H1 (cell line): Measurements from ENCODE around the gene SMTNL1. TPM values are rescaled to one million over a fixed set of nuclear protein-coding genes. Genes with fewer than 3 reads are reported as not detected.

Experiments
- CTCF ChIA-PET: fragments of 300-600 bp; sonication (Branson Sonifier 250); formaldehyde crosslinking; loops from one replicate; lab custom pipeline; 2021; ENCODE audit not compliant: partially characterized antibody; lab: Charles Lee
- POLR2A ChIA-PET: fragments of 300-600 bp; sonication (Branson Sonifier 250); formaldehyde crosslinking; loops from one replicate; lab custom pipeline; 2021; ENCODE audit warnings: inconsistent platforms; ENCODE audit not compliant: partially characterized antibody; lab: Charles Lee
- DNase-seq, 2 experiments: peaks; one replicate each; pipeline versions ENCODE4 v3.0.0 to v3.0.0-alpha.2; 2010 to 2022; ENCODE audit warnings: low spot score in 2 of 2, low read depth in 1 of 2, mixed read lengths in 1 of 2
- FAIRE-seq: peaks from 2 replicates; lab custom pipeline; 2011; peaks lifted over from hg19 to GRCh38; lab: Jason Lieb, UNC
- H2AFZ ChIP-seq: 2 replicates; pipeline ENCODE4 v1.8.1; 2012; ENCODE audit warnings: low read length, inconsistent platforms
- H2AK5ac ChIP-seq: 2 replicates; pipeline ENCODE4 v1.6.1; 2013; ENCODE audit warnings: low read depth, low read length
- H2BK120ac ChIP-seq: replicated peaks from 2 replicates; pipeline ENCODE3; 2013; ENCODE audit warnings: low read depth, low read length, inconsistent platforms
- H2BK12ac ChIP-seq: 2 replicates; pipeline ENCODE4 v1.6.1; 2013; ENCODE audit warnings: low read depth, low read length
- H2BK15ac ChIP-seq: 2 replicates; pipeline ENCODE4 v1.6.1; 2013; ENCODE audit warnings: low read length
- H2BK20ac ChIP-seq: 2 replicates; pipeline ENCODE4 v1.6.1; 2013; ENCODE audit warnings: low read length
- H2BK5ac ChIP-seq: 2 replicates; pipeline ENCODE4 v1.6.1; 2013; ENCODE audit warnings: low read depth, low read length
- H3K14ac ChIP-seq: 2 replicates; pipeline ENCODE4 v1.6.1; 2013; ENCODE audit warnings: inconsistent platforms; ENCODE audit not compliant: insufficient read length
- H3K18ac ChIP-seq: 2 replicates; pipeline ENCODE4 v1.6.1; 2013; ENCODE audit warnings: low read length; ENCODE audit errors: extremely low read depth
- H3K23ac ChIP-seq: 2 replicates; pipeline ENCODE4 v1.6.1; 2013; ENCODE audit warnings: inconsistent platforms; ENCODE audit not compliant: insufficient read length
- H3K23me2 ChIP-seq: 2 replicates; pipeline ENCODE4 v1.6.1; 2013; ENCODE audit warnings: low read depth, low read length
- H3K27ac ChIP-seq: 2 replicates; pipeline ENCODE4 v1.6.1; 2011; ENCODE audit warnings: low read depth, low read length, inconsistent platforms
- H3K27me3 ChIP-seq, 4 experiments: replicated peaks in 1 of 4; 1 replicate in 1 of 4; 2 replicates in 3 of 4; pipeline versions ENCODE4 v1.6.1 to v1.8.1; 2011 to 2013; ENCODE audit warnings: low read length in 3 of 4, mild to moderate bottlenecking in 3 of 4, inconsistent platforms in 2 of 4, mixed read lengths in 2 of 4, moderate library complexity in 1 of 4; ENCODE audit not compliant: control insufficient read depth in 3 of 4, insufficient read depth in 3 of 4; ENCODE audit errors: extremely low read depth in 1 of 4
- H3K36me3 ChIP-seq, 4 experiments: 2 replicates each; pipeline versions ENCODE4 v1.6.1 to v1.8.1; 2011 to 2013; ENCODE audit warnings: mild to moderate bottlenecking in 4 of 4, low read length in 3 of 4, moderate library complexity in 2 of 4, control low read depth in 1 of 4, inconsistent platforms in 1 of 4; ENCODE audit not compliant: insufficient read depth in 4 of 4, control insufficient read depth in 2 of 4
- H3K4ac ChIP-seq: replicated peaks from 2 replicates; pipeline ENCODE3; 2013; ENCODE audit warnings: low read length, low read depth, mixed read lengths, inconsistent platforms; ENCODE audit not compliant: insufficient read length
- H3K4me1 ChIP-seq, 4 experiments: replicated peaks in 1 of 4; 1 replicate in 1 of 4; 2 replicates in 3 of 4; pipeline versions ENCODE4 v1.6.1 to v1.8.1; 2011 to 2013; ENCODE audit warnings: low read length in 3 of 4, inconsistent platforms in 2 of 4, mixed read lengths in 1 of 4; ENCODE audit not compliant: insufficient read depth in 4 of 4, control insufficient read depth in 3 of 4
- H3K4me2 ChIP-seq, 2 experiments: 2 replicates each; pipeline versions ENCODE4 v1.6.1 to v1.8.1; 2011 to 2013; ENCODE audit warnings: low read depth in 2 of 2, low read length in 2 of 2, control low read depth in 1 of 2, inconsistent platforms in 1 of 2, mild to moderate bottlenecking in 1 of 2; ENCODE audit not compliant: insufficient read depth in 1 of 2
- H3K4me3 ChIP-seq, 4 experiments: fragments of 200-600, 300-600 bp in 1 of 4; sonication (generic), shearing (Covaris generic), sonication (Bioruptor Twin) in 1 of 4; 2 replicates each; pipeline versions ENCODE4 v1.5.1 to v1.8.1; 2011 to 2016; ENCODE audit warnings: low read length in 4 of 4, low read depth in 3 of 4, control low read depth in 2 of 4, inconsistent platforms in 2 of 4, mild to moderate bottlenecking in 2 of 4, mixed read lengths in 1 of 4, moderate library complexity in 1 of 4; ENCODE audit not compliant: insufficient read depth in 2 of 4; ENCODE audit errors: extremely low read depth in 1 of 4
- H3K56ac ChIP-seq: replicated peaks from 2 replicates; pipeline ENCODE3; 2013; ENCODE audit warnings: low read depth, mild to moderate bottlenecking, mixed read lengths, low read length, inconsistent platforms; ENCODE audit not compliant: insufficient read length
- H3K79me1 ChIP-seq: 2 replicates; pipeline ENCODE4 v1.6.1; 2013; ENCODE audit warnings: low read depth, low read length, control low read depth
- H3K79me2 ChIP-seq, 2 experiments: 2 replicates each; pipeline versions ENCODE4 v1.6.1 to v1.8.1; 2012 to 2013; ENCODE audit warnings: low read length in 2 of 2, mild to moderate bottlenecking in 2 of 2, inconsistent platforms in 1 of 2; ENCODE audit not compliant: insufficient read depth in 2 of 2, control insufficient read depth in 1 of 2
- H3K9ac ChIP-seq, 4 experiments: replicated peaks in 1 of 4; 1 replicate in 1 of 4; 2 replicates in 3 of 4; pipeline versions ENCODE4 v1.6.1 to v1.8.1; 2011 to 2013; ENCODE audit warnings: low read depth in 3 of 4, low read length in 3 of 4, control low read depth in 2 of 4, mild to moderate bottlenecking in 2 of 4, moderate library complexity in 2 of 4, inconsistent platforms in 1 of 4; ENCODE audit errors: extremely low read depth in 1 of 4
- H3K9me3 ChIP-seq, 2 experiments: 2 replicates each; pipeline versions ENCODE4 v1.6.1 to v1.8.1; 2012 to 2013; ENCODE audit warnings: mild to moderate bottlenecking in 2 of 2, moderate library complexity in 2 of 2, control low read depth in 1 of 2, inconsistent platforms in 1 of 2, low read depth in 1 of 2, low read length in 1 of 2, mixed read lengths in 1 of 2; ENCODE audit not compliant: insufficient read depth in 2 of 2
- H4K20me1 ChIP-seq, 2 experiments: replicated peaks in 1 of 2; 2 replicates each; pipeline versions ENCODE3 to v1.8.1; 2011 to 2013; ENCODE audit warnings: inconsistent platforms in 2 of 2, low read length in 2 of 2, mild to moderate bottlenecking in 1 of 2; ENCODE audit not compliant: insufficient read depth in 2 of 2, control insufficient read depth in 1 of 2
- H4K5ac ChIP-seq: 2 replicates; pipeline ENCODE4 v1.6.1; 2013; ENCODE audit warnings: low read length, low read depth, mixed read lengths, inconsistent platforms; ENCODE audit not compliant: insufficient read length
- H4K8ac ChIP-seq: 2 replicates; pipeline ENCODE4 v1.8.0; 2013; ENCODE audit warnings: mild to moderate bottlenecking, moderate library complexity, low read length, inconsistent platforms; ENCODE audit not compliant: insufficient read depth; ENCODE audit errors: extremely low read depth
- H4K91ac ChIP-seq: replicated peaks from 2 replicates; pipeline ENCODE3; 2013; ENCODE audit warnings: low read length, mixed read lengths, inconsistent platforms; ENCODE audit not compliant: insufficient read length
- CHD2 ChIP-seq: IDR thresholded peaks from 2 replicates; pipeline ENCODE4 v1.6.1; 2012; ENCODE audit warnings: low read length, improper control_type of control experiment
- HDAC6 ChIP-seq: IDR thresholded peaks from one replicate; pipeline ENCODE4 v1.7.1; 2012; ENCODE audit warnings: low read depth, mild to moderate bottlenecking, inconsistent platforms, low read length, moderate library complexity
- PHF8 ChIP-seq: fragments of 200-600 bp; sonication (generic); conservative IDR thresholded peaks from 2 replicates; pipeline ENCODE4 v1.7.1; 2012; ENCODE audit warnings: low read depth, mild to moderate bottlenecking, inconsistent platforms, low read length, moderate library complexity
- RNF2 ChIP-seq: fragments of 200-900, 300-1000 bp; sonication (generic); IDR thresholded peaks from 2 replicates; pipeline ENCODE4 v1.7.1; 2016; ENCODE audit warnings: borderline replicate concordance, low read depth, mild to moderate bottlenecking, antibody characterized with exemption, low read length; ENCODE audit not compliant: poor library complexity, severe bottlenecking; ENCODE audit errors: missing control alignments
- SP1 ChIP-seq: IDR thresholded peaks from 2 replicates; pipeline ENCODE4 v1.6.1; 2011; ENCODE audit warnings: low read depth, low read length
- ZNF274 ChIP-seq: IDR thresholded peaks from 2 replicates; pipeline ENCODE4 v1.7.0; 2012; ENCODE audit warnings: low read length, borderline replicate concordance; ENCODE audit errors: extremely low read depth
- WGBS, 2 experiments: shearing (Covaris generic) in 1 of 2; methylation state at CpG; one replicate each; pipeline versions ENCODE4 v1.1.6 to v1.1.7; 2013 to 2015; ENCODE audit warnings: low lambda C conversion rate in 2 of 2, mixed read lengths in 2 of 2, inconsistent platforms in 1 of 2, low coverage in 1 of 2, missing lambda C conversion rate in 1 of 2; ENCODE audit not compliant: insufficient replicate concordance in 2 of 2, insufficient coverage in 1 of 2, insufficient read length in 1 of 2; ENCODE audit errors: extremely low coverage in 1 of 2, missing lambda C conversion rate in 1 of 2; 5-methylcytosine and 5-hydroxymethylcytosine counted together
- polyA plus RNA-seq, 7 experiments: library from polyadenylated mRNA; depleted of rRNA in 3 of 7; stranded (reverse) in 5 of 7; unstranded in 2 of 7; fragments of >200 nt in 5 of 7; fragments of 200-250 nt in 2 of 7; gene quantifications; 1 replicate in 5 of 7; 2 replicates in 1 of 7; 4 replicates in 1 of 7; pipeline versions ENCODE4 v1.2.1 to v1.2.3, GENCODE V29; 2011 to 2013; ENCODE audit warnings: missing spikeins in 2 of 7, mixed read lengths in 2 of 7
- total RNA-seq: library from RNA; stranded (reverse); fragmentation: NEBNext Ultra II Directional; extraction: Animal tissue kit (Norgen Biotek cat#: 25700); gene quantifications from 2 replicates; pipeline ENCODE4 v1.2.1, GENCODE V29; 2021
- TF ChIP-seq, protein P1 (sequence below): IDR thresholded peaks from 2 replicates; pipeline ENCODE4 v1.6.1; 2012; ENCODE audit warnings: low read length, inconsistent platforms
- TF ChIP-seq, protein P2 (sequence below), 3 experiments: IDR thresholded peaks; 1 replicate in 2 of 3; 2 replicates in 1 of 3; pipeline versions ENCODE4 v1.5.1 to v1.6.1; 2011; ENCODE audit warnings: low read length in 3 of 3, mild to moderate bottlenecking in 3 of 3, inconsistent platforms in 2 of 3, low read depth in 1 of 3, moderate library complexity in 1 of 3; ENCODE audit not compliant: insufficient read depth in 1 of 3; ENCODE audit errors: control extremely low read depth in 1 of 3

The SMTNL1 gene
- total and polyA plus RNA-seq, 2 of the 8 experiments (the other 6 are each of a cell fraction or from before 2014, with no cell fraction given): 0.18 TPM; not detected in 1

DNA sequence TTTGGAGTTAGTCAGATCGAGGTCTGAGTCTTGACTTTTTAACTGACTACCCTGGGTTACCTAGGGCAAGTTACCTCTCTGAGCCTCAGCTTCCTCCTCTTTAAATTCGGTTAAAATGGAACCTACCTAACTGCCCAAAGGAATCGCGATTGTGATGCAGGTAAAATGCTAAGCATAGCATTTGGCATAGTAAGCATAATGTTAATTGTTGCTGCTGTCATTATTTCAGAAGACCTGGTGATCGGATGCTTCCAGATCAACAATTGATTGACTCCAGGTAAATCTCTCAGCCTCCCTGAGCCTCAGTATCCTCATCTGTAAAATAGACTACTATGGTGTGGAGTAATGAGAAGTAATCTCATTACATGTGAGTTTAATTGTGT lies 21.3 kb upstream of the SMTNL1 start:
- Histone ChIP-seq H2BK5ac (no peak overlapping the region; the same call in 1 of the 2 replicates), H3K79me1 (0 out of 2 replicates have a peak, but pooled peaks cover 2% of the 10 kb centered on the region), H3K4me2 (peak overlapping the region; percentile 56 to 95), H3K9ac (peak overlapping the region in 1 of 4 experiments; percentile 0; a peak in 1 of 7 replicates), H2BK15ac (no peak overlapping the region), H3K23ac (no peak overlapping the region), H3K79me2 (peaks cover 0 to 17% of the 10 kb centered on the region in 2 experiments; a peak in 3 of 4 replicates), H3K9me3 (no peaks in the 10 kb centered on the region), H2BK20ac (no peak overlapping the region), H3K18ac (peak overlapping the region; percentile 68; the same call in 1 of the 2 replicates), H4K91ac (peak overlapping the region; percentile 60), H2BK12ac (no peak overlapping the region; the same call in 1 of the 2 replicates), H3K4me1 (peaks cover 3 to 10% (median 5%) of the 10 kb centered on the region in 4 experiments), H3K14ac (no peak overlapping the region), H3K23me2 (peaks cover 19% of the 10 kb centered on the region; the same call in 1 of the 2 replicates), H2AFZ (peak overlapping the region; percentile 29; the same call in 1 of the 2 replicates), H3K27ac (no peak overlapping the region), H4K8ac (no peak overlapping the region), H3K4me3 (peak overlapping the region; percentile 49 to 76 (median 68)), H3K36me3 (no peaks in the 10 kb centered on the region), H3K4ac (no peak overlapping the region), H3K56ac (no peak overlapping the region), H4K20me1 (peaks cover 2 to 3% of the 10 kb centered on the region in 2 experiments), H2BK120ac (peak overlapping the region; percentile 13), H4K5ac (no peak overlapping the region), H2AK5ac (no peak overlapping the region), H3K27me3 (peaks cover 0 to 21% (median 10%) of the 10 kb centered on the region in 4 experiments; a peak in 4 of 7 replicates)
- WGBS, 2 experiments: 15% methylated on average over 5 of the region's 5 CpGs; no CpG with 5 or more reads in 1 of the 2 experiments
- no peak for FAIRE-seq
- no peak for DNase-seq
- ChIA-PET CTCF (interaction anchor here (0.6 to 25.4 kb wide), 11 partner anchors 11 to 171 kb away, joined by 3 to 1146 read pairs (median 4); partner anchors contain the start of genes RTN4RL2, TIMM10 and UBE2L6), POLR2A (interaction anchor here (1.2 to 8.4 kb wide), 15 partner anchors 11 to 191 kb away, joined by 3 to 110 read pairs (median 28); partner anchors contain the start of genes RTN4RL2, SMTNL1, TIMM10 and YPEL4)
- TF ChIP-seq, protein P1, sequence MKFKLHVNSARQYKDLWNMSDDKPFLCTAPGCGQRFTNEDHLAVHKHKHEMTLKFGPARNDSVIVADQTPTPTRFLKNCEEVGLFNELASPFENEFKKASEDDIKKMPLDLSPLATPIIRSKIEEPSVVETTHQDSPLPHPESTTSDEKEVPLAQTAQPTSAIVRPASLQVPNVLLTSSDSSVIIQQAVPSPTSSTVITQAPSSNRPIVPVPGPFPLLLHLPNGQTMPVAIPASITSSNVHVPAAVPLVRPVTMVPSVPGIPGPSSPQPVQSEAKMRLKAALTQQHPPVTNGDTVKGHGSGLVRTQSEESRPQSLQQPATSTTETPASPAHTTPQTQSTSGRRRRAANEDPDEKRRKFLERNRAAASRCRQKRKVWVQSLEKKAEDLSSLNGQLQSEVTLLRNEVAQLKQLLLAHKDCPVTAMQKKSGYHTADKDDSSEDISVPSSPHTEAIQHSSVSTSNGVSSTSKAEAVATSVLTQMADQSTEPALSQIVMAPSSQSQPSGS: no peak
- TF ChIP-seq SP1: no peak
- no peak for TF ChIP-seq RNF2
- no peak for TF ChIP-seq HDAC6
- TF ChIP-seq PHF8: no peak
- no peak for TF ChIP-seq CHD2
- TF ChIP-seq, protein P2, sequence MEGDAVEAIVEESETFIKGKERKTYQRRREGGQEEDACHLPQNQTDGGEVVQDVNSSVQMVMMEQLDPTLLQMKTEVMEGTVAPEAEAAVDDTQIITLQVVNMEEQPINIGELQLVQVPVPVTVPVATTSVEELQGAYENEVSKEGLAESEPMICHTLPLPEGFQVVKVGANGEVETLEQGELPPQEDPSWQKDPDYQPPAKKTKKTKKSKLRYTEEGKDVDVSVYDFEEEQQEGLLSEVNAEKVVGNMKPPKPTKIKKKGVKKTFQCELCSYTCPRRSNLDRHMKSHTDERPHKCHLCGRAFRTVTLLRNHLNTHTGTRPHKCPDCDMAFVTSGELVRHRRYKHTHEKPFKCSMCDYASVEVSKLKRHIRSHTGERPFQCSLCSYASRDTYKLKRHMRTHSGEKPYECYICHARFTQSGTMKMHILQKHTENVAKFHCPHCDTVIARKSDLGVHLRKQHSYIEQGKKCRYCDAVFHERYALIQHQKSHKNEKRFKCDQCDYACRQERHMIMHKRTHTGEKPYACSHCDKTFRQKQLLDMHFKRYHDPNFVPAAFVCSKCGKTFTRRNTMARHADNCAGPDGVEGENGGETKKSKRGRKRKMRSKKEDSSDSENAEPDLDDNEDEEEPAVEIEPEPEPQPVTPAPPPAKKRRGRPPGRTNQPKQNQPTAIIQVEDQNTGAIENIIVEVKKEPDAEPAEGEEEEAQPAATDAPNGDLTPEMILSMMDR (IDR thresholded peaks at IDR 0.05; ENCODE audit: control extremely low read depth in 1 of 3, insufficient read depth in 1 of 3, low read depth in 1 of 3, low read length in 3 of 3): no peak
- TF ChIP-seq ZNF274: no peak
